NCI-H187 treated with DMSO at 0.1 percent for 48 hours (cell line): ENCODE data around the gene TRABD2B.

Source experiments
- DNase-seq: peaks from one replicate; lab custom pipeline; 2025; lab: John Stamatoyannopoulos, UW

The TRABD2B gene

DNA sequence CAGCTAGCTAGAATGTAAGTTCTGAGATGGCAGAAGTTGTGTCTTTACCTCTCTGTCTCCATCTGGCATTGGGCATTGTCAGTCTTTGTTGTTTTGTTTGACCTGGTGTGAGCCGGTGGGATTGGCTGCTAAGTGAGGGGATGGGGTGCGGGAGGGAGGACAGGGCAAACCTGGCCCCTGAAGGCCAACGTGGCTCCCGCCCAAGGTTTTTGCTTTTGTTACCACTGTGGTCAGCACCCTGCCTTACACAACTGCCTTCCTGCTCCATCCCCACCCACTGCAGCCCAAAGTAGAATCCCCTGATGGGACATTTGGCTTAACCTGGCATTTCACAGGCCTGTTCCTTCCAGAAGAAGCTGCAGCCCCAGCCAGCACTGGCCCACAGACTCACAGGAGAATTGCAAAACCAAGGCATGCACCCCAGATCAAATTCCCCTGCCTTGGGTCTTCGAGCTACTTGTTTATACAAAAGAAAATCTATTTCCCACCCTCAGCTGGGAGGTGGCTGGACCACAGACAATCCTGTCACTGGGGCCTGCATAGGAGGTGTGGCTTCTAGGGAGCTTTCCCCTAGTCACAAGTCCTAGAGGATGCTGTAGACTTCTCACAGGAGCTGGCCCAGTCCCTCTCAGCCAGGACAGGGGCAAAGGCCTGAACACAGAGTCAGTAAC, 147.5 kb downstream of the TRABD2B start:
- no peak for DNase-seq

- no peak for DNase-seq
Measured at GRCh38 chr1:47849005-47849521, 148.1 kb downstream of the TRABD2B start.

- DNase-seq, result no peak
Measured at GRCh38 chr1:47847763-47848162, 149.4 kb downstream of the TRABD2B start.

- DNase-seq, result no peak
Measured at GRCh38 chr1:47844558-47844955, 152.6 kb downstream of the TRABD2B start.

DNA sequence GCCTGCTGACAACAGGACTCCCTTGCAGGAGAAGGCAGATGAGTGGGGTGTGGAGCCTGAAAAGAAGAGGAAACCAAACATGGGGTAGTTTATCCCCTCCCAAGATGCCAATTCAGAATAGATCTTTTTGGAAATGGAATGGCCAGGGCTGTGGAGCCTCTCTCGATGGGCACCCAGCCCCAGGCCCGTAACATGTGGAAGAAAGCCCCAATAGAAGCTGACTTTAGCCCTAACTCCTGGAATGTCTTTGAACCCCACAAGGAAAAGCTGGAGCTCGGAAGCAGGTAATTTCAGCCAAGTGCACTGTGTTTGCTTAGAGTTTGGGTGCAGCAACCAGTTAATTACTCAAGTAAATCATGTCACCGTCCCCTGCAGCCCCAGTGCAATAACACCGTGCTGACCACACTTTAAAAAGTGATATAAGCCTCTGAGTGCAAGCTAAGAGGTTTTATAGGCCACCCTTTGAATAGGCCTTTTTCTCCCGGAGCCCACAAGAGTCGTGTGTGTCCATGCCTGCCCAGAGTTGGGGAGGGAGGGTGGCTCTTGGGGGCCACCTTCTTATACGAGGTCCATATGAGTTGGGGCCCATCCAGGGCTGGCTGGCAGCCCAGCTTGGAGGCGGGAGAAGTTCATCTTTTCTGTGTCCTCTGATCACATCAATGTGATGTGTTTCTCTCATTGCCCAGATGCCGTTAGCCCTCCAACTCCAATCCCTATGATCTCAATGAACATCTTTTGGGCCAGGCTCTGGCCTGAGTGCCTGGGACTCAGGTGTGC, 153.2 kb downstream of the TRABD2B start:
- no peak for DNase-seq

- DNase-seq, result no peak
Measured at GRCh38 chr1:47843059-47843458, 154.1 kb downstream of the TRABD2B start.

GRCh38 chr1:47842228-47842919, 154.8 kb downstream of the TRABD2B start:
- no peak for DNase-seq

DNA sequence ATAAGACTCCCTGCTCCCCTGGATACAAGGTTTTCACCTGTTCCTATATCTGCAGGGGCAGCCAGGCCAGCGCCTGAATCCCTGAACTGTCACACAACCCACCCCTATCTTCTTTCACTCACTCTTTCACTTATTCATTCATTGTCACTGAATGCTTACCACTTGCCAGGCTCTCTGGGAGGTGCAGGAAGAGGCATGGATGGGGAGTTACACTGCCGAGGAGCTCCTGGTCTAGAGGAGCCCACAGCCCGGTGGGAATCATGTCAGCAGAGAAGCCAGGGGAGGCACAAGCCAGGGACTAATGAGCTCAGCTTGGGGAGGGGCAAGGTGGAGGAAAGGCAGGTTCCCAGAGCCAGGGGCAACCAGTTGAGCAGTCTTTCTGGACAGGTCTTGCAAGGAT, 155.8 kb downstream of the TRABD2B start:
- DNase-seq, result no peak

GRCh38 chr1:47840393-47841190, 156.6 kb downstream of the TRABD2B start:
- no peak for DNase-seq

GRCh38 chr1:47839433-47839760, 157.8 kb downstream of the TRABD2B start:
- no peak for DNase-seq

DNA sequence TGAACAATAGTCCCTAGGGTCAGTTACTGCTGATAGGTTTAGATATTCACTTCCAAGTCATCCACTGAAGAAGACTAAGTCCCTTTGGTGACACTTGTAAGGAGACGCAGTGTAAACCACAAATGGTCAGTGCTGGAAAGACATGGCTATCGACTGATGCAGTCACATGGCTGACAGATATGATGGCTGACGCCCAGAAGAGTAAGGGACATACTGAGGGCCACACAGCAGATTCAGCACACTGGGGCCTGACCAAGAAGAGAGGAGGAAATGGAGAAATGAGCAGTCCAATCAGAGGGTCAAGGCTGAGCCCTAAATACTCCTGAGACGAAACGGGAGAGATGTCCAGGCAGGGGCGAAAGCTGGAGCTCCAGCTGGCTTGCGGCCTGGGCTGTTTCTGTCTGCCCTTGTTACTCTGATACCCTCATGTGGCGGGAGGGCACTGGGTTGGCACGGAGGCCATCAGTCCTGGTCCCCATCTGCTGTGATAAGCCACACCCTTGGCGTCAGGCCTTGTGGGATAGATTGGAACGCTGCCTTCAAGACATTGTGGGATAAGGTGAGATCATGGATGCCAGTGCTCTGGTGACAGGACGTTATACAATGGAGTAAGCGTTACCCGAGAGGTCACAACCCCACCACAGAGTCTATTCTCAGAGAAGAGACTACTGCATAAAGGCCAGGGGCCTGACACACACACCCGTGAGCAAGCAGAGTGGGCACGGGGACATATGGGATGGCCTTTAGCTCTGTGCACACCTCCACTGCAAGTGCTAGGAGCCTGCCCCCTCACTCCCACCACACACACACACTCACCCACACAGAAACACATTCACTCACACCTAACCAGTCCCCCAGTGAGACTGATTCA, 158.4 kb downstream of the TRABD2B start:
- no peak for DNase-seq

DNA sequence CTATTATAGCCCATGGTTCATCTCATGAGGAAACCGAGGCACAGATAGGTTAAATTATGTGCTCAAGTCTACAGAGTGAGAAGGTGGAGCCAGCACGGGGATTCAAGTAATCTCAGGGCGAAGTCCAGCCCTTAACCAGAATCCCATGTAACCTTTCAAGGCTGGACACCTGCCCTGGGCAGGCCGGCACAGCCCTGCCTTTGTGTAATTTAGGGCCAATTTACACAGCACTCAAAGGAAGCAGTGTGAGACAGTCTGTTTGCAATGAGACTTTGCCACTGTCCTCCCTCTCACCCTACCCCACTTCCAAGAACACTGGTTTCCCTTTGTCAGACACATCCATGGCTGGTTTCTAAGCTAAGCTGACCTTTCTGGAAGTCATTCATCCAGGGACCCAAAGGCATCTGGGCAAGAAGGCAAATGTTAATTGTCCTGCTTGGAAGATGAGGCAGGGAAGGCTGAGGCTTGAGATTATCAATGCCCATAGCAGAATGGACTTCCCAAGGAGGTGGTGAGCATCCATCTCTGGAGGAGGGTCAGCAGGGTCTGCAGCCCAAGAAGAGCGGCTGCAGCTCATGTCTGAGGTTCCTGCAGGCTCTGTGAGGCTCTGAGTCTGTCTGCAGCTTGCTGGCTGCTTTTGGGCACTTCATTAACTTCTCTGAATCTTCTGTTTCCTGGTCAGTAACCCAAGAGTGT, 159.2 kb downstream of the TRABD2B start:
- no peak for DNase-seq

DNA sequence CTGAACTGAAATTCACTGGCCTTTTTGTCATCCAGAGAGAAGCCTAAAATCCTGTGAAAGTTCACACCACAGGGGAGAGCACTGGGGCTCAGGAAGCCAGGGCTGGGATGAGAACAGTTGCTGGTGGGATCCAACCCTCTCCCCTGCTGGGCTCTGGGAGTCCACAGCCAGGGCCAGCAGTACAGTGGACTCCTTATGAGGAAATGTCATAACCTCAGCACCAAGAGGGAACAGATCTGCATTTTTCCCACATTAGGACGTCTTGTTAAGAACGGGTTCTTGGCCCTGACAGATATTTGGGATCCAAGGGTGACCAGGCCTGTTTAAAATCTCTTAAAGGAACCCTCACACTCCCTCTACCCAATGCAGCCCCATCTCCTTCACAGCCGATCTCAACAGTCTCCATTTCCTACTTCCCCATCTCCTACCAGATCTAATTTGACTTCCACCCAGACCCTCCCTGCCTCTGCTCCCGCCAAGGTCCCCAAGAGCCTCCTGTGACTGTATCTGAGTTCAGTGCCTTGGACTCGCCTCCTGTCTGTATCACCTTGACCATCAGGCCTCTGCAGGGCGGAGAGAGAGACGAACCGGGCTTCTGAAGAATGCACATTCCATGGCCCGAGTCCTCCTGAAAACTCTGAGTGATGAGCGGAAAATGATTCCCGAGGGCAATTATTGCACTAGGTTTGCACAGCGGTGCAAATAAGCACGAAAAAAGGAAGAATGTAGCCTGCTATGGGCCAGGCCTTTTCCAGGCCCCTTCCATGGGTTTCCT, 159.9 kb downstream of the TRABD2B start:
- no peak for DNase-seq

DNA sequence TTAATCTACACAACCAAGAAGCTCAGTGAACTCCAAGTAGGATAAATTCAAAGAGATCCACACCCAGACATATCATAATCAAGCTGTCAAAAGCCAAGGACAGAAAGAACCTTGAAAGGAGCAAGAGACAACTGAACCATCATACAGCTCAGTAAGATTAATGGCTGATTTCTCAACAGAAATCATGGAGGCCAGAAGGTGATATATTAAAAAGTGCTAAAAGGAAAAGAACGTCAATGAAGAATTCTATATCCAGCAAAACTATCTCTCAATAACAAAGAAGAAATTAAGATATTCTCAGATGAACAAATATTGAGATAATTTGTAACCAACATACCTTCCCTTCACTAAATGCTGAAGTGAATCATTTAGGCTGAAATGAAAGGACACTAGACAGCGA, 161.8 kb downstream of the TRABD2B start:
- DNase-seq, result no peak

- DNase-seq, result no peak
Measured at GRCh38 chr1:47834326-47834725, 162.9 kb downstream of the TRABD2B start.

DNA sequence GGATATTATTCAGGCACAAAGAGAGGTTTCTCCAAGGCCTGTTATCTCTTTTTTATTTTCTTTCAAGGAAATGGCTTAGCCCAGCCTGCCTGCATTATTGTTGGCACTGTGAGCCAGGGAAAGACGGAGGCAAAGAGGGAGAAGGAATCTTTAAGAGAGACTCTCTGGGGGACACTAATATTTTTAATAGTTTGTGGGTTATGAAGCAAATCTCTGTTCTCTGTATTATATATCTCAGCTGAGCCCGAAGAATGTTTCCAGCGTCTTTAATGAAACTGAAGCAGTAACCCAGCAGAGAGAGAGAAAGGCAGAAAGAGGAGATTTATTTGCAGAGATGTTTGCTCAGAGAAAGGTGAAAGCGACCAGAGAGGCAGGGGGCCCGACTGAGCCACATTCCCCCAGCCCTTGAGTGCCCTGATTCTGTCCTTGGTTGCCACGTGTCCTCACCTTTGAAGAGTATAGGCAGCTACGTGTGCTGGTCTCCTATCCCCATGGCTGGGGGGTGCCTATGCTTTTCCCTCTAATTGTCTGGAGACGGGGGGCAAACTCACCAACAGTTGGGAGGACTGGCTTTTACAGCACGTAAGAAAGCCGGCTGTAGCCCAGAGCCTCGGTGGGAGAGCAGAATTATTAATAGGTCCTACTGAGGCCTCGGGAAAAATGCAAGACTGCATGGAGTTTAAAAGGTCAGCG, 166.4 kb downstream of the TRABD2B start:
- no peak for DNase-seq

DNA sequence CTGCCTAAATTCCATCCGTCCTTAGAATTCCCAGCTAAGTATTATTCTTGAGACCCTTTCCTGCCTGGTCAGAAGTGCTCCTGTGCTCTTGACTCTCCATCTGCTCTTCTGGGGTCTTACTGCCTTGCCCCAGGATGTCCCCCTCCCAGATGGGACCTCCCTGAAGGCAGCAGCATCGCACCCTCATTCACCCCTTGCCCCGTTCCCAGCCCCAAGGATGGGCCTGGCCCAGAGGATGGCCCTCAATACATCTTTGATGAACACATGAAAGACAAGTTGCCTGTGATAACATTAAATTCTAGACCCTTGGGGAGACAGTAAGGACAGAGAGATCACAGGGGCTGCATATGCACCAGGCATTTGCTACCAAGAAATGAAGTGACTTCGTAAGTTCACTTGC, 167.2 kb downstream of the TRABD2B start:
- no peak for DNase-seq

DNA sequence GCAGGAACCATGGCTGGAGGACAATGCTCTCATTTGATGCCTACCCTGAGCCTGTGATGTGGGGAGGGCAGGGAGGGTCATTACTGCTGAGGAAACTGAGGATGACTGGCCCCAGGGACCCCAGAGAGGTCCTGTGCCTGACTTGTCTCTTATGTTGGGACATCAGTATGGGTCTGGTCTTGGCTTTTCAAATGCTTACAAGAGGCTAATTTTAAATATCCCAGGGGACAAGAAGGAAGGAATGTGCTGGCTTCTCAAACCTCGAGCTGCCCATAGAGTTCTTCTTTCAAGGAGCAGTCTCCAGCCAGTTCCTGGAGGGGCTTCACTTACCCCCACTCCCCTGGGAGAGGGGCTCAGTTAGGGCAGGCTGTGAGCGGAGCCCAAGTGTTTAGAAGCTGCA, 168.2 kb downstream of the TRABD2B start:
- no peak for DNase-seq

- no peak for DNase-seq
Measured at GRCh38 chr1:47827109-47827508, 170.1 kb downstream of the TRABD2B start.
